Panc1 (cell line): ENCODE results near the gene NTSR2. TPM values are rescaled to one million over a fixed set of nuclear protein-coding genes. Genes with fewer than 3 reads are reported as not detected.

Source experiments
- ATAC-seq: fragments of 200-7000 bp; cut with Tn5 transposase; 2 replicates; pipeline ENCODE4 v1.9.1; 2020; ENCODE audit warnings: mild to moderate bottlenecking, moderate library complexity
- BruUV-seq: library from RNA; stranded (reverse); fragments of 400-500 nt; replicated peaks from 2 replicates; lab custom pipeline; 2021; lab: Mats Ljungman, UMichigan
- CTCF ChIA-PET: fragments of 300-600 bp; sonication (Branson Sonifier 250); formaldehyde crosslinking; loops from one replicate; lab custom pipeline; 2022; ENCODE audit warnings: antibody characterized with exemption; lab: Charles Lee
- POLR2A ChIA-PET: fragments of 300-600 bp; sonication (Branson Sonifier 250); formaldehyde crosslinking; loops from one replicate; lab custom pipeline; 2022; ENCODE audit warnings: antibody characterized with exemption; lab: Charles Lee
- DNase-seq: peaks from one replicate; pipeline ENCODE4 v3.0.0-alpha.2; 2010; ENCODE audit warnings: low read depth, low spot score
- H3K27ac ChIP-seq: 2 replicates; pipeline ENCODE4 v1.5.1; 2011; ENCODE audit warnings: mild to moderate bottlenecking, low read length, inconsistent platforms
- H3K27me3 ChIP-seq: fragments of 200-500 bp; sonication (Bioruptor generic); 2 replicates; pipeline ENCODE4 v1.6.0; 2014; ENCODE audit warnings: low read length, inconsistent platforms; ENCODE audit not compliant: control insufficient read depth, insufficient read depth
- H3K36me3 ChIP-seq: fragments of 200-500 bp; sonication (Bioruptor generic); 2 replicates; pipeline ENCODE4 v1.5.1; 2014; ENCODE audit warnings: inconsistent platforms, mild to moderate bottlenecking, low read length, moderate library complexity; ENCODE audit not compliant: control insufficient read depth, insufficient read depth
- H3K4me1 ChIP-seq: 2 replicates; pipeline ENCODE4 v1.5.1; 2011; ENCODE audit warnings: inconsistent platforms, mild to moderate bottlenecking, low read length, moderate library complexity; ENCODE audit not compliant: control insufficient read depth, insufficient read depth
- H3K4me3 ChIP-seq, 2 experiments: 2 replicates each; pipeline ENCODE4 v1.5.1; 2011 to 2012; ENCODE audit warnings: low read depth in 2 of 2, low read length in 2 of 2, mild to moderate bottlenecking in 2 of 2, inconsistent platforms in 1 of 2, moderate library complexity in 1 of 2
- H3K9me3 ChIP-seq: fragments of 200-500 bp; sonication (Bioruptor generic); 2 replicates; pipeline ENCODE4 v1.5.1; 2014; ENCODE audit warnings: low read depth, mild to moderate bottlenecking, inconsistent platforms, low read length, moderate library complexity; ENCODE audit not compliant: control insufficient read depth, insufficient read depth
- CTCF ChIP-seq: fragments of 450-650 bp; IDR thresholded peaks from 2 replicates; pipeline ENCODE4 v1.5.1; 2017; ENCODE audit warnings: mild to moderate bottlenecking
- POLR2AphosphoS5 ChIP-seq: IDR thresholded peaks from 2 replicates; pipeline ENCODE4 v1.6.1; 2012; ENCODE audit warnings: mild to moderate bottlenecking, low read depth, low read length, moderate library complexity
- SIN3A ChIP-seq: IDR thresholded peaks from 2 replicates; pipeline ENCODE4 v1.6.1; 2012; ENCODE audit warnings: low read depth, mild to moderate bottlenecking, low read length, moderate library complexity, borderline replicate concordance; ENCODE audit not compliant: insufficient read depth
- TCF7L2 ChIP-seq: IDR thresholded peaks from 2 replicates; pipeline ENCODE4 v1.6.1; 2011; ENCODE audit warnings: mild to moderate bottlenecking, low read depth, low read length, inconsistent platforms
- in situ Hi-C: cut with HindIII; loops from 2 replicates; pipeline ENCODE4 v1.10.0; 2016; ENCODE audit warnings: low sequenced_read_pairs, low pct_unique_long_range_greater_than_20kb
- intact Hi-C: fragments of 100-400 bp; cut with micrococcal nuclease; formaldehyde crosslinking; loops from one replicate; pipeline ENCODE4 v1.10.0; 2022; ENCODE audit not compliant: unreplicated experiment
- total RNA-seq: library from RNA; stranded (reverse); gene quantifications from one replicate; pipeline ENCODE4 v1.2.1, GENCODE V29; 2021; ENCODE audit not compliant: unreplicated experiment
- TF ChIP-seq, protein P1 (sequence below), 2 experiments: IDR thresholded peaks; 2 replicates each; pipeline ENCODE4 v1.6.1; 2011 to 2012; ENCODE audit warnings: low read depth in 2 of 2, control low read depth in 1 of 2, low read length in 1 of 2, mild to moderate bottlenecking in 1 of 2, moderate library complexity in 1 of 2; ENCODE audit not compliant: insufficient read depth in 1 of 2

The NTSR2 gene
- total RNA-seq, 1 experiment from 2014 or later, result 0.15 TPM

GRCh38 chr2:11663427-11663826 is 6.6 kb downstream of the NTSR2 start:
- CTCF ChIA-PET, result no interaction called here
- in situ Hi-C loops, result no loop called here
- POLR2A ChIA-PET, result no interaction called here
- Histone ChIP-seq H3K27me3 (no peaks in the 10 kb centered on the region; the same call in 1 of the 2 replicates), H3K36me3 (no peaks in the 10 kb centered on the region), H3K4me3 (no peak overlapping the region), H3K27ac (no peak overlapping the region), H3K9me3 (no peaks in the 10 kb centered on the region), H3K4me1 (no peaks in the 10 kb centered on the region)
- BruUV-seq, result no TSS peak
- DNase-seq (no peak), ATAC-seq (no peak)
- intact Hi-C loops, result no loop called here
- no peak for TF ChIP-seq TCF7L2
- no peak for TF ChIP-seq POLR2AphosphoS5
- TF ChIP-seq, protein P1, sequence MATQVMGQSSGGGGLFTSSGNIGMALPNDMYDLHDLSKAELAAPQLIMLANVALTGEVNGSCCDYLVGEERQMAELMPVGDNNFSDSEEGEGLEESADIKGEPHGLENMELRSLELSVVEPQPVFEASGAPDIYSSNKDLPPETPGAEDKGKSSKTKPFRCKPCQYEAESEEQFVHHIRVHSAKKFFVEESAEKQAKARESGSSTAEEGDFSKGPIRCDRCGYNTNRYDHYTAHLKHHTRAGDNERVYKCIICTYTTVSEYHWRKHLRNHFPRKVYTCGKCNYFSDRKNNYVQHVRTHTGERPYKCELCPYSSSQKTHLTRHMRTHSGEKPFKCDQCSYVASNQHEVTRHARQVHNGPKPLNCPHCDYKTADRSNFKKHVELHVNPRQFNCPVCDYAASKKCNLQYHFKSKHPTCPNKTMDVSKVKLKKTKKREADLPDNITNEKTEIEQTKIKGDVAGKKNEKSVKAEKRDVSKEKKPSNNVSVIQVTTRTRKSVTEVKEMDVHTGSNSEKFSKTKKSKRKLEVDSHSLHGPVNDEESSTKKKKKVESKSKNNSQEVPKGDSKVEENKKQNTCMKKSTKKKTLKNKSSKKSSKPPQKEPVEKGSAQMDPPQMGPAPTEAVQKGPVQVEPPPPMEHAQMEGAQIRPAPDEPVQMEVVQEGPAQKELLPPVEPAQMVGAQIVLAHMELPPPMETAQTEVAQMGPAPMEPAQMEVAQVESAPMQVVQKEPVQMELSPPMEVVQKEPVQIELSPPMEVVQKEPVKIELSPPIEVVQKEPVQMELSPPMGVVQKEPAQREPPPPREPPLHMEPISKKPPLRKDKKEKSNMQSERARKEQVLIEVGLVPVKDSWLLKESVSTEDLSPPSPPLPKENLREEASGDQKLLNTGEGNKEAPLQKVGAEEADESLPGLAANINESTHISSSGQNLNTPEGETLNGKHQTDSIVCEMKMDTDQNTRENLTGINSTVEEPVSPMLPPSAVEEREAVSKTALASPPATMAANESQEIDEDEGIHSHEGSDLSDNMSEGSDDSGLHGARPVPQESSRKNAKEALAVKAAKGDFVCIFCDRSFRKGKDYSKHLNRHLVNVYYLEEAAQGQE (IDR thresholded peaks at IDR 0.05; ENCODE audit: insufficient read depth in 1 of 2, low read depth in 2 of 2, low read length in 1 of 2), result no peak
- no peak for TF ChIP-seq SIN3A
- no peak for TF ChIP-seq CTCF

- intact Hi-C loops, result no loop called here
These were observed 7.1 kb downstream of the NTSR2 start for GRCh38 chr2:11662882-11663281.

More at GRCh38 chr2:11662882-11663281, 7.1 kb downstream of the NTSR2 start:
- DNase-seq (no peak), ATAC-seq (no peak)
- Histone ChIP-seq H3K27ac (no peak overlapping the region), H3K27me3 (no peaks in the 10 kb centered on the region; the same call in 1 of the 2 replicates), H3K36me3 (no peaks in the 10 kb centered on the region), H3K9me3 (no peaks in the 10 kb centered on the region), H3K4me1 (no peaks in the 10 kb centered on the region), H3K4me3 (no peak overlapping the region)
- ChIA-PET CTCF (no interaction called here), POLR2A (no interaction called here)
- no TSS peak for BruUV-seq
- in situ Hi-C loops, result no loop called here
- TF ChIP-seq POLR2AphosphoS5 (no peak), TCF7L2 (no peak), SIN3A (no peak), CTCF (no peak)
- TF ChIP-seq, protein P1 (IDR thresholded peaks at IDR 0.05; ENCODE audit: insufficient read depth in 1 of 2, low read depth in 2 of 2, low read length in 1 of 2), result no peak
